Omental fat pad (tissue), 4 donors: ENCODE data around the gene PTPRK. TPM values are rescaled to one million over a fixed set of nuclear protein-coding genes. Genes with fewer than 3 reads are reported as not detected.

ENCODE experiments used
- ATAC-seq: fragments of 150-250 bp; one replicate; pipeline ENCODE4 v1.9.1; 2016; ENCODE audit warnings: mild to moderate bottlenecking, moderate library complexity; ENCODE audit not compliant: low FRiP score
- DNase-seq: peaks from one replicate; pipeline ENCODE4 v3.0.0-alpha.2; 2019; ENCODE audit warnings: low spot score
- CTCF ChIP-seq, 3 donors: fragments of 450-650 bp; IDR thresholded peaks; one replicate each; pipeline ENCODE4 v1.5.1; 2016 to 2017; ENCODE audit warnings: antibody characterized with exemption in 3 of 3, mild to moderate bottlenecking in 3 of 3, moderate library complexity in 2 of 3
- total RNA-seq, 4 donors: library from RNA; depleted of rRNA; stranded (reverse); fragments of >200 nt; gene quantifications; one replicate each; pipeline ENCODE4 v1.1.0, GENCODE V29; 2016

Gene PTPRK
- total RNA-seq, 4 donors from 2014 or later, result 16.2 to 32.6 (median 20.9) TPM

- DNase-seq, result no peak
- ATAC-seq, result no peak
- no peak for TF ChIP-seq CTCF (IDR thresholded peaks at IDR 0.05)
These were observed 389.4 kb downstream of the PTPRK start for GRCh38 chr6:128131036-128131435.

- DNase-seq, result no peak
- ATAC-seq, result no peak
- TF ChIP-seq CTCF (IDR thresholded peaks at IDR 0.05), result no peak
These were observed 390.7 kb downstream of the PTPRK start for GRCh38 chr6:128129679-128130078.

GRCh38 chr6:128127650-128128049 is 392.7 kb downstream of the PTPRK start:
- DNase-seq, result no peak
- no peak for ATAC-seq
- no peak for TF ChIP-seq CTCF (IDR thresholded peaks at IDR 0.05)

- TF ChIP-seq CTCF (IDR thresholded peaks at IDR 0.05), result no peak
- DNase-seq (no peak), ATAC-seq (no peak)
These were observed 395.7 kb downstream of the PTPRK start for GRCh38 chr6:128124713-128125112.

- ATAC-seq (no peak), DNase-seq (no peak)
- no peak for TF ChIP-seq CTCF (IDR thresholded peaks at IDR 0.05)
These were observed 398.8 kb downstream of the PTPRK start for GRCh38 chr6:128121610-128122009.

- TF ChIP-seq CTCF (IDR thresholded peaks at IDR 0.05), result no peak
- no peak for ATAC-seq
- no peak for DNase-seq
These were observed 399.2 kb downstream of the PTPRK start for GRCh38 chr6:128121190-128121589.

- DNase-seq (no peak), ATAC-seq (no peak)
- no peak for TF ChIP-seq CTCF (IDR thresholded peaks at IDR 0.05)
These were observed 402.0 kb downstream of the PTPRK start for GRCh38 chr6:128118401-128118800.
